CD4-positive, alpha-beta T cell treated with Interleukin-10 for 1 hour (primary cell): ENCODE measurements around the gene TMPRSS2.

ENCODE experiments used
- DNase-seq: peaks from one replicate; pipeline ENCODE4 v3.0.0-alpha.2; 2020

TMPRSS2 gene

DNA sequence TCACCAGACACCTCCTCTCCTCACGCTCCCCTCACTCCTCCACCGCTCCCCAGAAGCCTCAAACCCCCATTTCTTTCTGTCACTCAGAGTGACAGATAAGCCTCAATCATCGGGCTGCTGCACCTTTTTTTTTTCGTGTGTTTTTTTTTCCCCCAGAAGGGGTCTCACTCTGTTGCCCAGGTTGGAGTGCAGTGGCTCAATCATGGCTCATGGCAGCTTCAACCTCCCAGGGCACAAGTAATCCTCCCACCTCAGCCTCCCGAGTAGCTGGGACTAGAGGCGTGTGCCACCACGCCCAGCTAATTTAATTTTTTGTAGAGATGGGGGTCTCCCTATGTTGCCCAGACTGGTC, 1.2 kb upstream of the TMPRSS2 start:
- no peak for DNase-seq

DNA sequence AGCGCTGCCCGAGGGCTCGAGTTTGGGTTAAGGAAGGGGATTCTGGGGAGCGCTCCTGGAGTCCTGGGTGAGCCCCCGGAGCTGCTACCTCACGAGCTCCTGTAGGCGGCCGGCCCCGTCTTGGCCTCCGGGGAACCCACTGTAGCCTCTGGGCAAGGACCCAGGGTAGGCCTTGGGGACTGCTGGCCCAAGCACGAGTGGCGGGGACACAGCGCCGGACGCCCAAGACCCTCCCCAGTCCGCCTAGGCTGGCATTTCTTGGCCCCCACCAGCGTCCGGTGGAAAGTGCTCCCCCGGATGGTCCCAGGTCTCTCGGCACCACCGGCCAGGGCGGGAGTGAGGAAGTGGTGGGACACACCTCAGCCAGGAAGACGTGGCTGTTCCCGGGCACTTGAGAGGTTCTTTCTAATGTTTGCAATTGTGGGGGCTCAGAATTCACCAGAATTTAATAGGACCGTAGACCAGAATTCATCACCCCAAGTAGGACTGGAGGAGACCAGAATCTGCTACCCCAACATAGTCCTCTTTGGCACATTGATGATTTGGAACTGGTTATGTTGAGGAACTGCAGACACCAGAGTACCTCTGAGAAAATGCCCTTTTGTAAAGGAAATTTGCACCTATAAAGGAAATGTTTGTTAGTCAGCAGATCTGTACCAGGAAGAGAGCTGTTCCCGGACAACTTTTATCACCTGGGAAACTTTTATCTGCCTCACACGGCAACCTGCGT, 622 bp upstream of the TMPRSS2 start:
- no peak for DNase-seq

- no peak for DNase-seq
Observed at GRCh38 chr21:41506611-41507520, 1.1 kb downstream of the TMPRSS2 start.

DNA sequence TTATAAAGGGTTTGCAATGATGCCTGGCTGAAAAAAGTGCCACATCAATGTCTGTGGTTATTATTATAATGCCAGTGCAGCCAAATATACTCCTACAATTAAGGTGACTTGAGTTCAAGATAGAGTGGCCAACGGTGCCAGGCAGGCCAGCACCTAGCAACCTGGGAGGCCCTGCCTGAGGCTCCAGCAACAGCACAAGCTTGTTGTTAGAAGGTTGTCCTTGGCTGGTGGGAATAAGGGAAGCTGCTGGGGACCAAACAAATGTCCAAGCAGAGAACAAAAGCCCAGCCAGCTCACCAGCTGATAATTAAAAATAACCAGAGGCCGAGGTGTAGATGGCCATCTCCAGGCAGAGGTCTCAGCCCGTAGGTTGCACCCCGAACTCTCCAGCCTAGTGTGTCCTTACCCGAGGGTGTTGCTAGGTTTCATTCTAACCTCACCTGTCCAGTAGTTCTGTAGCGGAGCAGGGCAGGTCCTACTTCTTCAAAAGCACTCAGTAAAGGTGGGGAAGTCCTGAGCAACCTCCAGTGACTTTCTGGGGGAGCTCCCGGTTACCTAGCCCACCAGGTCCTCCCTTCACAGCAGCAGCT, 1.9 kb downstream of the TMPRSS2 start:
- DNase-seq, result no peak

- DNase-seq, result no peak
Observed at GRCh38 chr21:41504030-41504429, 3.9 kb downstream of the TMPRSS2 start.

DNA sequence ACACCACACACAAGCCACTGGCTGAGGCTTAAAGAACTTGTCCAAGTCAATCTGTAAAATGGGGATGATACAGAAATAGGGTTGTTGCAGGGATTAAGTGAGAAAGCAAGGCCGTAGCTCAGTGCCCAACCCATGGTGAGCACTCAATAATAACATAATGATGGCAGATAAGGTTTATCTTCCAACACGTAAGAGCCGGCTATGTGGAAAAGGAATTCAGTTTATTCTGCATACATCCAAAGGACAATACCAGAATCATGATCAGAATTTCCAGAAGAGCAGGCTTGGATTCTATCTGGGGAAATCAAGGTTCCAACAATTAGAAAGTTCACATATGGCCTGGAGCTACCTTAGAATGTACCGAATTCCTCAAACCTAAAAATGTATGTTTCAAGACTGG, 4.6 kb downstream of the TMPRSS2 start:
- DNase-seq, result no peak

GRCh38 chr21:41501919-41502318, 6.0 kb downstream of the TMPRSS2 start:
- DNase-seq, result no peak

DNA sequence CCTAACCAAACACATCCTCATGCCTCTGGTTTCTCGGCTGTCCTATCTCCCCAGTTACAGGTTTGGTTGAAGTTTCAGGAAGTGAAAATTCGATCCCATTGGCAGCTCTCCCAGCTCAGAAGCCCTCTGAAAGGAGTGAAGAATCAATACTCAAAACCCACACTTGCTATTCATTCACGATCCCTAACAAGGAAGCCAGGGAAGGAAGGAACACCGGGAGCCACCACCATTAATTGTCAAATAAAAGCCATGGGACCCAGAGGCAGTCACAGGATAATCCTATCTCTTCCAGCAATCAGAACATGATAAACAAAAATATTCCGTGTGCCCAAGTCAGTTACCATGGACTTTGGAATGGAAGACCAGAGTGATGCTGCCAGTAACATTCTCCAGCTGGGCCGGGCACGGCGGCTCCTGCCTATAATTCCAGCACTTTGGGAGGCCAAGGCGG, 7.0 kb downstream of the TMPRSS2 start:
- no peak for DNase-seq

DNA sequence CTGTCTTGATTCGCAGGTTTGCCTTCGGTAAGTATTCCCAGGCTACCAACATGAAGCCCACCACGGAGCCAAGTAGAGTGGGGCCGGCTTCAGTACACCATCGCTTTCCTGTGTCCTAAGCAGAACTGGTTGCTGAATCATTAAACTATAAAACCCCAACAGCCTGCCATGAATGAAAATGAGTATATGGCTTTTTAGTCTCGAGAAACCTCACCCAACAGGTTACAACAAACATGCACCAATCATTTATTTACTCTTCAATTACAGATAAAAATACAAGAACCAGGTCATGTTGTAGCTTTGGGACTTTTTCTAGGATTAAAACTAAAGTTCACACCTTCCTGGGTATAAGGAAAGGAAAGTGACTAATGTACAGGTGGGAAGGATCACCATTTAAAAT, 7.6 kb downstream of the TMPRSS2 start:
- DNase-seq, result no peak

DNA sequence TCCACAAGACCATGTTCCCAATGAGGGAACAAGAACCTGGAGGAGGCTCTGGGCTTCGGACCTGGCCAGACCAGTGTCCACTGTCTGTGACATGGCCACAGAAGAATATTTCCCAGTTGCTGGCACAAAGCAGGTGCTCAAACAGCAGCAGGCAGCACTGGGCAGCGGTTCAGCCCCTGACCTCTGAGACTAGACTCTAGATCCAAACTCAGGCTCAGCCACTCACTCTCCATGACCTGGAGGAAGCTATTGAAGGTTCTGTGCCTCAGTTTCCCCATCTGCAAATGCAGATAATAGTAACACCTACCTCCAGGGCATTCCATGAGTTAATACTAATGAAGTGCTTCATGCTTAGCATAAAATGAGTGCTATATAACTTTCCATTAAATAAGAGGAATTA, 8.0 kb downstream of the TMPRSS2 start:
- DNase-seq, result no peak

DNA sequence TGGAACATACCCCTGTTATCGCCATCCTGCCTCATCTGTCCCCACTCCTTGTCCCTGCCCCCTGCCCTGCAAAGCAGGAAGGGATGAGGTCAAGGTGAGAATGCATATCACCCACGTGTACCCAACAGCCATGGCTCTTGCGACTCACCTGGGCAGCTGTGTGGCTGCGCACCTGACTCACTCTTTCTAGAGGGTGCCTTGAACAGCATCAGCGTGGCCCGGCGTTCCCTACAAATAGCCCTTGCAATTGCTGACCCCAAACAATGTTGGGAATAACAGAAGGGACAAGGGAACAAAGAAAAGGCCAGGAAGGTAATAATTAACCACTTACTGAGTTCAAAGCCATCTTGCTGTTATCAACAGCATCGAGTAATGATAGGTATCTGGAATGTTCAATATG, 10.2 kb downstream of the TMPRSS2 start:
- DNase-seq, result no peak

DNA sequence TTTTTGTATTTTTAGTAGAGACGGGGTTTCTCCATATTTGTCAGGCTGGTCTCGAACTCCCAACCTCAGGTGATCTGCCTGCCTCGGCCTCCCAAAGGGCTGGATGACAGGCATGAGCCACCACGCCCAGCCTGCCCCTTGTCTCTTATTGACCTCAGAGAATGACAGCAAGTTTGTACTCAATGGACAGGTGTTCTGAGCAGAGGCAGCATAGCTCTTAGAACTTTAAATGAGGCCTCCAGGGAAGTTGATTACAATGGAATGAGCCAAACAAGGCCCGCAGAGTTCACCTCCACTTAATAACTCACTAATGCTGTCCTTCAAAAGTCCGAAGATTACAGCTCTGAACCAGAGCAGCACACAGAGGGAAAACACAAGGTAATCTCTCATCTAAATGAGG, 10.9 kb downstream of the TMPRSS2 start:
- DNase-seq, result no peak

DNA sequence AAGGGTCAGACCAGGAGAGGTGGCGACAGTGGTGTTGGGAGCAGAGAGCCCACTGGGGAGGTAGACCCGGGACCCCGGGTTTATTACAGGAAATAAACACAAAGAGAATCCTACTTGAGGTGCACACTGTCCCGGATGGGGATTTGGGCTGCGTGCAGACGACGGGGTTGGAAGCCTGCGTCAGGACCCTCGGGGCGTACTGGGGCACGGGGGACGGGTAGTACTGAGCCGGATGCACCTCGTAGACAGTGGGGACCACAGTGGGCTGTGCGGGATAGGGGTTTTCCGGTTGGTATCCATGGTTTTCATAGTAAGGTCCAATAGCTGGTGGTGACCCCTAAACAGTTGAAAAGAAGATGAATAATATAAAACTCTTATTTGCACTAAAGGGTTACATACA, 13.7 kb downstream of the TMPRSS2 start:
- DNase-seq, result no peak

DNA sequence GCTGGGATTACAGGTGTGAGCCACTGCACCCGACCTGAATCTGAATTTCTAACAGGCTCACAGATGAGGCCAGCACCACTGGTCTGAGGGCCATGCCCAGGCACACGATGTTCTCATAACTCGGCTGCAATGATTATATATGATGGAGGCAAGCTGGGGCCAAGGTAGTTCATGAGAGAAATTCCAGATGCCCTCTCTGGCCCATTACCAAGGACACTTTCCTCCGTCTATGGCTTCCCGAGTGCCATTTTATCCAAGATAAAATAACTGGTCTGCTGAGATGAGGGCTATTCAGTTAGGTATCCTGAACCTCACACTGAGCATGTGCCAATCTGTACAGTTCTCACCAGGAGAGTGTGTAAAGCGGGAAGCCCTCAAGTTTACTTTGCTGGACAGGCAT, 16.5 kb downstream of the TMPRSS2 start:
- no peak for DNase-seq

DNA sequence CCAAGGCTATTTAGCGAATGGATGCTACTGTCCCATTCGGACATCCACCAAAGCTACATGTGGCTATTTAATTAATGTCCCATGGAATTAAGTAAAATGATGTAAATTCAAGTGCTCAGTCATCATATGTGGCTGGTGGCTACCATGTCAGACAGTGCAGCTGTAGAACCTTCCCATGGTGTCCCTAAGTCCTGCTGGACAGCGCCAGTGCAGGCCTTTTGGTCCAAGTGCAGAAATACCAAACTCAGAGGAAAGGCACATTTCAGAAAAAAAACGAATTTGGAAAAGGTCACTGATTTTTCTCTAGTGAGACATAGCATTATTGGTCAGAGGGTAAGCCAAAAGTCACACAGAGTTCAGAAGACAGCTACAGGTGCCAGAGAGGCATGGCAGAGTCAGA, 17.6 kb downstream of the TMPRSS2 start:
- no peak for DNase-seq

GRCh38 chr21:41489329-41489728, 18.6 kb downstream of the TMPRSS2 start:
- no peak for DNase-seq

- no peak for DNase-seq
Observed at GRCh38 chr21:41488080-41488479, 19.9 kb downstream of the TMPRSS2 start.

DNA sequence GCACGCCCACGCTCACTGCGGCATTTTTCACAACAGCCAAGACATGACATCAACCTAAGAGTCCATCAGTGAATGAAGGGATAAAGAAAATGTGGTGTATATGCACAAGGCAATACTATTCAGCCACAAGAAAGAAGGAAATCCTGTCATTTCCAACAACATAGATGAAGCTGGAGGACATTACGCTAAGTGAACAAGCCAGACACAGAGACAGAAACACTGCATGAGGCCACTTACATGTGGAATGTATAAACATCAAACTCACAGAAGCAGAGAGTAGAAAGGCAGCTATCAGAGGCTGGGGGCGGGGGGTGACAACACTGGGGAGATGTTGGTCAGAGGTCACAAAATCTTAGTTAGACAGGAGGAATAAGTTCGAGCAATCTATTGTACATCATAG, 20.9 kb downstream of the TMPRSS2 start:
- no peak for DNase-seq

DNA sequence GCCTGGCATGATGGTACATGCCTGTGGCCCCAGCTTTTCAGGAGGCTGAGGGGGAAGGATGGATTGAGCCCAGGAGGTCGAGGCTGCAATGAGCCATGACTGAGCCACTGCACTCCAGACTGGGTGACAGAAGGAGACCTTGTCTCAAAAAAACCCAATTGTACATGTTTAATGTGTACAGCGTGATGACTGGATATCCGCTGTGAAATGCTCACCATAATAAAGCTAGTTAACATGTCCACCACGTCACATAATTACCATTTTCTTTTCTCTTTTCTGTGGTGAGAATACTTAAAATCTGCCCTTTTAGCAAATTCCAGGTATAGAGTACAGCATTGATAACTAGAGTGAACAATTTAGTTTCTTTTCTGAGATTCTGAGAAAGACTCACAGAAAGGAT, 24.0 kb downstream of the TMPRSS2 start:
- no peak for DNase-seq

DNA sequence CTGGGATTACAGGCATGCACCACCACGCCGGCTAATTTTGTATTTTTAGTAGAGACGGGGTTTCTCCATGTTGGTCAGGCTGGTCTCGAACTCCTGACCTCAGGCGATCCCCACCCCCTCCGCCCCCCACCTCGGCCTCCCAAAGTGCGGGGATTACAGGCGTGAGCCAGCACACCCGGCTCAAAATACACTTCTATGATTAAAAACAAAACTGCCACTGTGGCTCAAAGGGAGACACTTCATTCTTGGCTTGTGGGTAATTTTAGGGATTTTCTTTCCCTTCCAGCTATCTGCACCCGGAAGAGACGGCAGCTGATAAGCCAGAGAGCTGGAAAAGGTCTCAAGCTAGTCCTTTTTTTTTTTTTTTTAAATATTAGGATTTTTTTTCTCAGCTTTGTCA, 24.5 kb downstream of the TMPRSS2 start:
- no peak for DNase-seq

DNA sequence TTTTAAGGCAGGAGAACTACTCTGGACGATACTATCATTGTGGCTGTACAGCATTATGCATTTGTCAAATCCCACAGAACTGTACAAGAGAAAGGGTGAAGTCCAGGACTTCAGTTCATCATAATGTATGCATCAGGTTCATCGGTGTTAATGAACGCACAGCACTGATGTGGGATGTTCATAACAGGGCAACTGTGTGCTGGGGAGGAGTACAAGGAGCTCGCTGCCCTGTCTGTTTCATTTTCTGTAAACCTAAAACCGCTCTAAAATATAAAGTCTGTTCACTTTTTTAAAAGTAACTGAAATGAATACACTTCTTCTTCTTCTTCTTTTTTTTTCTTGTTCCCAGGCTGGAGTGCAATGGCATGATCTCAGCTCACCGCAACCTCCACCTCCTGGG, 25.0 kb downstream of the TMPRSS2 start:
- DNase-seq, result no peak

DNA sequence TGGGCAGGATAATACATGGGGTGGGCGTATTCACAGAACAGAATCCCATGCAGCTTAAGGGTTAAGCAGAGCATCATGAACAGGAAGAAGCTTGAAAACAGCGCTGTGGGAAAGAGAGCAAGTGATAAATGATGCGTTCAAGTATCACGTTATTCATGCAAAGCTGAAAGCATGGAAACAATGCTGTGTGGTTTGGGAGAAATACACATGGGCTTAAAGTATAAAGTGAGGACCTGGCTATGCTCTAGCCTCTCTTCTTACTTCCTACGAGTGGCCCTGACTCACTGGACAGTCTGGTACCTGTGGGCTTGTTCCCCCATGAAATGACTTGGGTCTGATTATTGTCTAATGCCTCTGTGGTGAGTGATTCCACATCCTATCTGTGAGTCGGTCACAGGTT, 25.7 kb downstream of the TMPRSS2 start:
- DNase-seq, result no peak

DNA sequence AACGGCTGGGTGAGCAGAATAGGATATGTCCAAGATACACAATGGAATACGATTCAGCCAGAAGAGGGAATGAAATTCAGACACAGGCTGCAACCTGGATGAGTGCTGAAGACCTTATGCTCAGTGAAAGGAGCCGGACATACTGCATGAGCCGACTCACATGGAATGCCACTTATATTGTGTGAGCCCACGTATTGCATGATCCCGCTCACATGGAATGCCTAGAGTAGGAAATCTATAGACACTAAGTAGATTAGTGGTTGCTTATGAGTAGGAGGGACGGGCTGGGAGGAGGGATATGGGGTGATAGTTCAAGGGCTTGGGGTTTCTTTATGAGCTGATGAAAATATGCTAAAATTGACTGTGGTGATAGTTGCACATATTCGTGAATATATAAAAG, 26.8 kb downstream of the TMPRSS2 start:
- DNase-seq, result no peak

GRCh38 chr21:41480086-41480690, 27.8 kb downstream of the TMPRSS2 start:
- no peak for DNase-seq
